22Rv1 (cell line): ENCODE measurements around the gene LHFPL2.

Source experiments
- H3K27ac ChIP-seq: fragments of 450-650 bp; 2 replicates; pipeline ENCODE4 v1.5.1; 2017
- CTCF ChIP-seq: fragments of 450-650 bp; IDR thresholded peaks from 2 replicates; pipeline ENCODE4 v1.5.1; 2017; ENCODE audit warnings: mild to moderate bottlenecking
- ZFX ChIP-seq: fragments of 450-650 bp; IDR thresholded peaks from 2 replicates; pipeline ENCODE4 v1.6.1; 2017; ENCODE audit warnings: antibody characterized with exemption, borderline replicate concordance

The LHFPL2 gene

GRCh38 chr5:78629624-78630023 is 18.9 kb downstream of the LHFPL2 start:
- no peak for TF ChIP-seq ZFX
- TF ChIP-seq CTCF: no peak
- no peak overlapping the region for H3K27ac ChIP-seq

GRCh38 chr5:78628270-78628992 is 20.1 kb downstream of the LHFPL2 start:
- TF ChIP-seq ZFX (no peak), CTCF (no peak)
- H3K27ac ChIP-seq: no peak overlapping the region

GRCh38 chr5:78627766-78628165 is 20.8 kb downstream of the LHFPL2 start:
- TF ChIP-seq ZFX: no peak
- H3K27ac ChIP-seq: no peak overlapping the region

- no peak overlapping the region for H3K27ac ChIP-seq
- TF ChIP-seq ZFX (no peak), CTCF (0 out of 2 replicates have a peak, but pooled peaks have one; percentile 17)
Observed at GRCh38 chr5:78627175-78627574, 21.4 kb downstream of the LHFPL2 start.

- no peak overlapping the region for H3K27ac ChIP-seq
- TF ChIP-seq CTCF (no peak), ZFX (no peak)
Observed at GRCh38 chr5:78626009-78626571, 22.5 kb downstream of the LHFPL2 start.

GRCh38 chr5:78624992-78625391 is 23.6 kb downstream of the LHFPL2 start:
- TF ChIP-seq CTCF (no peak), ZFX (no peak)
- H3K27ac ChIP-seq: no peak overlapping the region

GRCh38 chr5:78624011-78624541 is 24.5 kb downstream of the LHFPL2 start:
- no peak overlapping the region for H3K27ac ChIP-seq
- no peak for TF ChIP-seq ZFX
- TF ChIP-seq CTCF: no peak
